Sigmoid colon (tissue), 3 donors: Measurements from ENCODE around the gene EFNA5.

Experiments
- CTCF ChIP-seq, 4 experiments: fragments of 450-650 bp in 3 of 4; fragments of 200-600 bp in 1 of 4; IDR thresholded peaks; one replicate each; pipeline ENCODE4 v1.5.1; 2016 to 2019; ENCODE audit warnings: antibody characterized with exemption in 4 of 4, mild to moderate bottlenecking in 3 of 4, moderate library complexity in 2 of 4
- POLR2A ChIP-seq, 2 donors: fragments of 450-650 bp; IDR thresholded peaks; one replicate each; pipeline ENCODE4 v1.6.1; 2016; ENCODE audit warnings: antibody characterized with exemption in 2 of 2, mild to moderate bottlenecking in 2 of 2, moderate library complexity in 2 of 2

DNA sequence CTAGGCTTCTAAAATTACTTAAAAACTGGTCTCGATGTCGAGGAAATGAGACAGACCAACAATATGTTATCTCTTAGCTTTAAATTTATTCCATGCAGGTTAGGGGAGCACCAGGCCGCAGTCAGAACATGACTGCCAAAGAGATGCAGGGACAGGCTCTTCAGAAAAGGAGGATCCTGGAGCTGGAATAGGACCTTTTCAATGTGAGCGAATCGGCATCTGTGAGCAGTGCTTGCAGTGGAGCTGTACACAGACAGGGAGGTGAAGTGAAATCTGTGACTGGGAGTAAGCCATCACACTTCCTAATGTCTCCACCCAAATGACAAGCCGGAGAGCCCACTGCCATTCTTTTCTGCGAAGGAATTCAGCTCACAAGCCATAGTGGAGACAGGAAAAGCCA lies 78.2 kb downstream of the EFNA5 start:
- TF ChIP-seq POLR2A (IDR thresholded peaks at IDR 0.05) (no peak), CTCF (IDR thresholded peaks at IDR 0.05) (no peak)
